HFF-Myc (cell line): Measurements from ENCODE around the gene SUCLG2.

Experiments used
- DNase-seq: peaks from one replicate; pipeline ENCODE4 v3.0.0-alpha.2; 2011; ENCODE audit warnings: low read depth; ENCODE audit errors: extremely low read depth
- H3K4me3 ChIP-seq: replicated peaks from 2 replicates; pipeline ENCODE4 v1.5.1; 2011; ENCODE audit warnings: low read depth, mild to moderate bottlenecking, control low read depth, low read length
- CTCF ChIP-seq: IDR thresholded peaks from 2 replicates; pipeline ENCODE4 v1.5.1; 2012; ENCODE audit warnings: mild to moderate bottlenecking, low read depth, low read length, control low read depth; ENCODE audit errors: missing control alignments

Gene SUCLG2

GRCh38 chr3:67637255-67637900 is 17.0 kb downstream of the SUCLG2 start:
- TF ChIP-seq CTCF: no peak
- no peak for DNase-seq

GRCh38 chr3:67635806-67636205 is 18.6 kb downstream of the SUCLG2 start:
- no peak for DNase-seq
- no peak overlapping the region for H3K4me3 ChIP-seq

More at GRCh38 chr3:67637255-67637900, 17.0 kb downstream of the SUCLG2 start:
- no peak overlapping the region for H3K4me3 ChIP-seq

GRCh38 chr3:67635257-67635656 is 19.2 kb downstream of the SUCLG2 start:
- no peak for TF ChIP-seq CTCF
- DNase-seq: peak; percentile 29
- H3K4me3 ChIP-seq: no peak overlapping the region

More at GRCh38 chr3:67635806-67636205, 18.6 kb downstream of the SUCLG2 start:
- TF ChIP-seq CTCF: no peak

GRCh38 chr3:67630666-67631362 is 23.6 kb downstream of the SUCLG2 start:
- TF ChIP-seq CTCF: no peak
- no peak overlapping the region for H3K4me3 ChIP-seq
- DNase-seq: no peak

GRCh38 chr3:67624687-67625086 is 29.7 kb downstream of the SUCLG2 start:
- no peak for TF ChIP-seq CTCF
- no peak for DNase-seq
- H3K4me3 ChIP-seq: no peak overlapping the region

- TF ChIP-seq CTCF: no peak
- no peak overlapping the region for H3K4me3 ChIP-seq
- no peak for DNase-seq
Observed at GRCh38 chr3:67624078-67624477, 30.3 kb downstream of the SUCLG2 start.

- no peak for TF ChIP-seq CTCF
Observed at GRCh38 chr3:67622652-67623051, 31.8 kb downstream of the SUCLG2 start.

More at GRCh38 chr3:67622652-67623051, 31.8 kb downstream of the SUCLG2 start:
- H3K4me3 ChIP-seq: no peak overlapping the region
- DNase-seq: no peak
